Measurements from ENCODE around the gene KCNG3.

Gene KCNG3

DNA sequence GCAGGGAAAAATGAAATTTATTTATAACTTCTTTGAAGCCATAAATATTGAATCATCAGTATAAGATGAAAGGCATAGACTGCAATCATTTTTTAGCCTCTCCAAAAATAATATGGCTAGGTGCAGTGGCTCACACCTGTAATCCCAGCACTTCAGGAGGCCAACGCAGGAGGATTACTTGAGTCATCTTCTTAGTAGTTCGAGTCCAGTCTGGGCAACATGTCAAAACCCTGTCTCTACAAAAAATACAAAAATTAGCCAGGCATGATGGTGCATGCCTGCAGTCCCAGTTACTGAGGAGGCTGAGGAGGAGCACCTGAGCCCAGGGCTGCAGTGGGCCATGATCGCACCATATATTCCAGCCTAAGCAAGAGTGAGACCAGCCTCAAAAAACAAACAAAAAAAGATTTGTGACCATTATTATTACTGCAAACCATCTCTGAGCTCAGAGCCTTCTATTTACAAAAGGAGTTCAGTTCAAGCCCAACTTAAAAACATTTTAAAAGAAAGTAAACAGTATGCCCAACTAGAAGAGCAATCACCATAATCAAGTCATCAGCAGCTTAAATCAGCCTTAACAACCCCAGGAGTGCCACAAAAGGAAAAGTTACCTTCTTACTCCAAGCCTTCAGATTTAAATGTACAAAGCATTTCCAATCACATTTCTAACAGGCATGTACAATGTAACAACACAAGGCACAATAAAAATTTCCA lies 37.5 kb downstream of the KCNG3 start:
- no peaks in the 10 kb centered on the region for H3K36me3 ChIP-seq (ENCODE audit: insufficient read depth, insufficient read length, low read length)
- TF ChIP-seq ZNF274 (IDR thresholded peaks at IDR 0.05; ENCODE audit: low read depth, low read length): no peak
- no peak for TF ChIP-seq YY1 (IDR thresholded peaks at IDR 0.05; ENCODE audit: insufficient read depth, insufficient read length)
- TF ChIP-seq SUZ12 (IDR thresholded peaks at IDR 0.05; ENCODE audit: extremely low read depth, insufficient read depth, insufficient read length): no peak

DNA sequence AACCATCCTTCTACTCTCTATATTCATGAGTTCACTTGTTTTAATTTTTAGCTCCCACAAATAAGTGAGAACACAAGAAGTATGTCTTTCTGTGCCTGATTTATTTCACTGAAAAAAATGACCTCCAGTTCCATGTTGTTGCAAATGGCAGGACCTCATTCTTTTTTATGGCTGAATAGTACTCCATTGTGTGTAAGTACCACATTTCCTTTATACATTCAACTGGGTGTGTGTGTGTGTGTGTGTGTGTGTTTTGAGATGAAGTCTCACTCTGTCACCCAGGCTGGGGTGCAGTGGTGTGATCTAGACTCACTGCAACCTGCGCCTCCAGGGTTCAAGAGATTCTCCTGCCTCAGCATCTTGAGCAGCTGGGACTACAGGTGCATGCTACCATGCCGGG lies 41.2 kb downstream of the KCNG3 start:
- H3K9me3 ChIP-seq (ENCODE audit: insufficient read depth, low read length): no peaks in the 10 kb centered on the region
- no peak overlapping the region for H3K4me3 ChIP-seq (ENCODE audit: insufficient read length, low read depth)
- H3K27me3 ChIP-seq (ENCODE audit: insufficient read depth, insufficient read length): no peaks in the 10 kb centered on the region
- no peak overlapping the region for H3K9ac ChIP-seq (ENCODE audit: insufficient read length, low read depth)
- TF ChIP-seq SUZ12 (IDR thresholded peaks at IDR 0.05; ENCODE audit: extremely low read depth, insufficient read depth, insufficient read length) (no peak), YY1 (IDR thresholded peaks at IDR 0.05; ENCODE audit: insufficient read depth, insufficient read length) (no peak), ZNF274 (IDR thresholded peaks at IDR 0.05; ENCODE audit: low read depth, low read length) (no peak)
- DNase-seq (ENCODE audit: low read depth, low spot score): no peak
- H3K36me3 ChIP-seq (ENCODE audit: insufficient read depth, insufficient read length, low read length): no peaks in the 10 kb centered on the region
- peaks cover under 1% of the 10 kb centered on the region for H3K4me1 ChIP-seq (ENCODE audit: insufficient read depth, insufficient read length)

More for the DNA sequence above, 37.5 kb downstream of the KCNG3 start:
- DNase-seq (ENCODE audit: low read depth, low spot score): no peak
- H3K9me3 ChIP-seq (ENCODE audit: insufficient read depth, low read length): no peaks in the 10 kb centered on the region
- no peaks in the 10 kb centered on the region for H3K27me3 ChIP-seq (ENCODE audit: insufficient read depth, insufficient read length)
- no peak overlapping the region for H3K9ac ChIP-seq (ENCODE audit: insufficient read length, low read depth)
- no peak overlapping the region for H3K4me3 ChIP-seq (ENCODE audit: insufficient read length, low read depth)
- peaks cover 2% of the 10 kb centered on the region for H3K4me1 ChIP-seq (ENCODE audit: insufficient read depth, insufficient read length)

DNA sequence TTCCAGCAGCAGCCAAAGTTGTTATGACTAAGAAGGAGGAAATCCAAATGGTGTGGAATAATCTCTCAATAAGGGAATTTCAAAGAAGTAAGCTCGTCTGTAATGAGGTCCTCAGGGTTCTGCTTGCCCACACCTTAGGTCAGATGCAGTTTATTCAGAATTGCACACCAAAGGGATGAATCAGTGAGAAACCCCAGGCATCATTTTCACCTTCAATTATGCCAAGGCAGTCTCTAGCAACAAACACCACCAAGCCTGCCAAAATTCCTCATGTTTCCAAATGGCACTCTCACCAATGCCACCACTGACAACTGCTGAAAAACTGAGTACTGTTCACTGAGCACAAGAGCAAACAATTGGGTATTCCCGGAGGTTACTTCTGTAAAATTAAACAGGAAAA lies 43.6 kb downstream of the KCNG3 start:
- no peak overlapping the region for H3K9ac ChIP-seq (ENCODE audit: insufficient read length, low read depth)
- no peak overlapping the region for H3K4me3 ChIP-seq (ENCODE audit: insufficient read length, low read depth)
- no peaks in the 10 kb centered on the region for H3K27me3 ChIP-seq (ENCODE audit: insufficient read depth, insufficient read length)
- H3K9me3 ChIP-seq (ENCODE audit: insufficient read depth, low read length): no peaks in the 10 kb centered on the region
- no peaks in the 10 kb centered on the region for H3K36me3 ChIP-seq (ENCODE audit: insufficient read depth, insufficient read length, low read length)
- DNase-seq (ENCODE audit: low read depth, low spot score): no peak
- H3K4me1 ChIP-seq (ENCODE audit: insufficient read depth, insufficient read length): no peaks in the 10 kb centered on the region
- TF ChIP-seq ZNF274 (IDR thresholded peaks at IDR 0.05; ENCODE audit: low read depth, low read length) (no peak), SUZ12 (IDR thresholded peaks at IDR 0.05; ENCODE audit: extremely low read depth, insufficient read depth, insufficient read length) (no peak), YY1 (IDR thresholded peaks at IDR 0.05; ENCODE audit: insufficient read depth, insufficient read length) (no peak)

DNA sequence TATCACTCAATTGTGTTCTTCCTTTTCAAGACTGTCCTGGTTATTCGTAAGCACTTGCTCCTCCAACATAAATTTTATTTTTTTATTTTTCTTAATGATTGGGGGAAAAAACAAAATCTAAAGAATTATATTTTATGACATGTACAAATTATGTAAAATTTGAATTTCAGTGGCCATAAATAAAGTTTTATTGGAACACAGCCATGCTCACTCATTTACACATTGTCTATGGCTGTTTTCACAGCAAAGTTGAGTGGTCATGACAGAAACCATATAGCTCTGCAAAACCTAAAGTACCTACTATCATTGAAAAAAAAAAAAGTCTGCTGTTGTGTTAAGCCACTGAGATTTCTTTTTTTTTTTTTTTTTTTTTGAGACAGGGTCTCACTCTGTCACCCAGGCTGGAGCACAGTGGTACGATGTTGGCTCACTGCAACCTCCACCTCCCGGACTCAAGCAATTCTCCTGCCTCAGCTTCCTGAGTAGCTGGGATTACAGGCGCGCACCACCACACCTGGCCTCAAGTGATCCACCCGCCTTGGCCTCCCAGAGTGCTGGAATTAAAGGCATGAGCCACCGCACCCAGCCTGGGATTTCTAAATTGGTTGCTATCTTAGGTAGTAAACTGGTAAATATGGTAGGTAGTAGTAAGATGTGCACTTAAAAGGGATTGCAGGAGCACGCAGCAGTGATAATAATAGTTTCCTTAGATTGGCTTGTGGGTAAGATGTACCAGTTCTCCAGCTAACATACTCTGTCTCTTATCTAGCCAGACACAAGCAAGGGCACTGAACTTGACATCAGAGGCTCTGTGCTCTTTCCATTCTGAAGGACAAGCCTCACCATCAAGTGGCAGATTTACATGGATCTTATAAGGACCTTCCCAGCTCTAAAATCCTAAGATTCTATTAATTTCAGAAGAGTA lies 44.4 kb downstream of the KCNG3 start:
- Histone ChIP-seq H3K27me3 (ENCODE audit: insufficient read depth, insufficient read length) (no peaks in the 10 kb centered on the region), H3K9ac (ENCODE audit: insufficient read length, low read depth) (no peak overlapping the region), H3K4me3 (ENCODE audit: insufficient read length, low read depth) (no peak overlapping the region), H3K4me1 (ENCODE audit: insufficient read depth, insufficient read length) (no peaks in the 10 kb centered on the region), H3K36me3 (ENCODE audit: insufficient read depth, insufficient read length, low read length) (no peaks in the 10 kb centered on the region), H3K9me3 (ENCODE audit: insufficient read depth, low read length) (no peaks in the 10 kb centered on the region)
- no peak for DNase-seq (ENCODE audit: low read depth, low spot score)
- TF ChIP-seq ZNF274 (IDR thresholded peaks at IDR 0.05; ENCODE audit: low read depth, low read length) (no peak), YY1 (IDR thresholded peaks at IDR 0.05; ENCODE audit: insufficient read depth, insufficient read length) (no peak), SUZ12 (IDR thresholded peaks at IDR 0.05; ENCODE audit: extremely low read depth, insufficient read depth, insufficient read length) (no peak)

DNA sequence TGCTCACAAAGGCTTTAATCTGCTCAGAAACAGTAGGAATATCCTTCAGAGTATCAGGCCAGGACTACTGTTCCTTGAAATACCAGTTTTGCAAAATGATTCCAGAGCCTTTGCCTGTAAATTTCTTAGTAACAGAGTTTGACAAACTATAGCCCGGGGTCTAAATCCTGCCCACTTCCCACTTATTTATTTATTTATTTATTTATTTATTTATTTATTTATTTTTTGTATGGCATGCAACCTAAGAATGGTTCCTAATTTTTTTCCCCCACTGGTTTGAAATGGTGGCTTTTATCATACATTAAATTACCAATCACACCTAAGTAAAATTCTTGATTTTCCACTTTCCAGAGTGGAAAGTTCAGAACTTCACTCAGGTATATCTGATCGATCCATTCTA lies 45.6 kb downstream of the KCNG3 start:
- Histone ChIP-seq H3K36me3 (ENCODE audit: insufficient read depth, insufficient read length, low read length) (no peaks in the 10 kb centered on the region), H3K27me3 (ENCODE audit: insufficient read depth, insufficient read length) (no peaks in the 10 kb centered on the region), H3K4me3 (ENCODE audit: insufficient read length, low read depth) (no peak overlapping the region), H3K4me1 (ENCODE audit: insufficient read depth, insufficient read length) (no peaks in the 10 kb centered on the region), H3K9ac (ENCODE audit: insufficient read length, low read depth) (no peak overlapping the region), H3K9me3 (ENCODE audit: insufficient read depth, low read length) (no peaks in the 10 kb centered on the region)
- no peak for DNase-seq (ENCODE audit: low read depth, low spot score)
- TF ChIP-seq SUZ12 (IDR thresholded peaks at IDR 0.05; ENCODE audit: extremely low read depth, insufficient read depth, insufficient read length) (no peak), ZNF274 (IDR thresholded peaks at IDR 0.05; ENCODE audit: low read depth, low read length) (no peak), YY1 (IDR thresholded peaks at IDR 0.05; ENCODE audit: insufficient read depth, insufficient read length) (no peak)

DNA sequence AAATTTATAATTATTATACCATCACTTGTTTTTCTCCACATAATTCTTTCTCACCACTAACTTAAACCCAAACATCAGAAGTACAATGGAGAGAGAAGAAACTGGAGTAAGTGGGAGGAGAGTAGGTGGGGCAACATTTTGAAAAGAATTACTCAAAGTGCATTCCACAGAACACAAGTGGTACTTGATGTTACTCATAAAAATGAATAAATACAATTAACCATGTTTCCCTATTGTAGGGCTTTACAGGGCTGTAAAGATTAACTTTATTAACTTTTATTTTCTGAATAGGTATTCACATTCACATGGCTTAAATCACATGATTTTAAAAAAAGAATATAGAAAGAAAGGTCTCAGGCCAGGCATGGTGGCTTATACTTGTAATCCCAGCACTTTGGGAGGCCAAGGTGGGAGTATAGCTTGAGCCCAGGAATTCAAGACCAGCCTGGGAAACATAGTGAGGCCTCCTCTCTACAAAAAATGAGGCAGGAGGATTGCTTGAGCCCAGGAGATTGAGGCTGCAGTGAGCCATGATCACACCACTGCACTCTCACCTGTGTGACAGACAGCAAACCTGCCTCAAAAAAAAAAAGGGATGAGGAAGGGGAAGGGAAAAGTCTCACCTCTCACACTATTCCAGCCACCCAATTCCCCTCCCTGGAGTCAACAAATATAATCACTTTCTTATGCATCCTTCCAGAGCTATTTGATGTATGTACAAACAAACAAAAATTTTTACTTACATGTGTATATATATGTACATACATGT lies 47.1 kb downstream of the KCNG3 start:
- no peak overlapping the region for H3K9ac ChIP-seq (ENCODE audit: insufficient read length, low read depth)
- no peak overlapping the region for H3K4me3 ChIP-seq (ENCODE audit: insufficient read length, low read depth)
- no peaks in the 10 kb centered on the region for H3K9me3 ChIP-seq (ENCODE audit: insufficient read depth, low read length)
- no peaks in the 10 kb centered on the region for H3K27me3 ChIP-seq (ENCODE audit: insufficient read depth, insufficient read length)
- DNase-seq (ENCODE audit: low read depth, low spot score): no peak
- TF ChIP-seq SUZ12 (IDR thresholded peaks at IDR 0.05; ENCODE audit: extremely low read depth, insufficient read depth, insufficient read length) (no peak), ZNF274 (IDR thresholded peaks at IDR 0.05; ENCODE audit: low read depth, low read length) (no peak), YY1 (IDR thresholded peaks at IDR 0.05; ENCODE audit: insufficient read depth, insufficient read length) (no peak)
- H3K4me1 ChIP-seq (ENCODE audit: insufficient read depth, insufficient read length): no peaks in the 10 kb centered on the region
- no peaks in the 10 kb centered on the region for H3K36me3 ChIP-seq (ENCODE audit: insufficient read depth, insufficient read length, low read length)
